DMS153 treated with DMSO at 0.1 percent for 48 hours (cell line): ENCODE results near the gene TBC1D10B.
A peak's percentile ranks its signal among the peaks of the same experiment; 100 is the strongest.
"Not testable (repeated sequence)": the region's sequence is repeated elsewhere in the genome, so short reads cannot be mapped to it uniquely, and the experiment has no call there.

Experiments
- DNase-seq: peaks from one replicate; lab custom pipeline; 2025; ENCODE audit not compliant: unreplicated experiment; lab: John Stamatoyannopoulos, UW

Gene TBC1D10B

GRCh38 chr16:30355954-30356308, 14.4 kb downstream of the TBC1D10B start:
- no peak for DNase-seq

- DNase-seq = peak; percentile 96
Measured at GRCh38 chr16:30355144-30355953, 14.9 kb downstream of the TBC1D10B start, which contains the start of gene CD2BP2. CD2BP2 (minus strand) TSS chr16:30355308; CDS start chr16:30354681, 627 bp downstream.

- no peak for DNase-seq
Measured at GRCh38 chr16:30354423-30355143, 15.7 kb downstream of the TBC1D10B start.

GRCh38 chr16:30353438-30354129, 16.7 kb downstream of the TBC1D10B start:
- no peak for DNase-seq

- no peak for DNase-seq
Measured at GRCh38 chr16:30352488-30353401, 17.5 kb downstream of the TBC1D10B start.

- no peak for DNase-seq
Measured at GRCh38 chr16:30351586-30352419, 18.5 kb downstream of the TBC1D10B start.

GRCh38 chr16:30351001-30351441, 19.3 kb downstream of the TBC1D10B start:
- DNase-seq = no peak

- DNase-seq = no peak
Measured at GRCh38 chr16:30350134-30350871, 20.0 kb downstream of the TBC1D10B start.

- no peak for DNase-seq
Measured at GRCh38 chr16:30349675-30350074, 20.6 kb downstream of the TBC1D10B start.

- DNase-seq = no peak
Measured at GRCh38 chr16:30348929-30349328, 21.4 kb downstream of the TBC1D10B start.

- no peak for DNase-seq
Measured at GRCh38 chr16:30348113-30348512, 22.2 kb downstream of the TBC1D10B start.

- DNase-seq = no peak
Measured at GRCh38 chr16:30346286-30346685, 24.0 kb downstream of the TBC1D10B start.

- DNase-seq = not testable (repeated sequence)
Measured at GRCh38 chr16:30343491-30343820, 26.8 kb downstream of the TBC1D10B start.

- no peak for DNase-seq
Measured at GRCh38 chr16:30342751-30343490, 27.4 kb downstream of the TBC1D10B start.

- DNase-seq = not testable (repeated sequence)
Measured at GRCh38 chr16:30341971-30342370, 28.3 kb downstream of the TBC1D10B start.

- peak; percentile 2 for DNase-seq
Measured at GRCh38 chr16:30340621-30341020, 29.7 kb downstream of the TBC1D10B start.

GRCh38 chr16:30338715-30339114, 31.6 kb downstream of the TBC1D10B start:
- not testable (repeated sequence) for DNase-seq

GRCh38 chr16:30337964-30338357, 32.3 kb downstream of the TBC1D10B start:
- DNase-seq = not testable (repeated sequence)
